HG03575 (cell line): ENCODE measurements around the gene HSPG2.

Source experiments
- ATAC-seq: cut with Tn5 transposase; IDR thresholded peaks from one replicate; pipeline ENCODE4 v1.9.1; 2021; ENCODE audit not compliant: unreplicated experiment, insufficient number of reproducible peaks, low FRiP score; ENCODE audit errors: extremely low read depth

HSPG2 gene

DNA sequence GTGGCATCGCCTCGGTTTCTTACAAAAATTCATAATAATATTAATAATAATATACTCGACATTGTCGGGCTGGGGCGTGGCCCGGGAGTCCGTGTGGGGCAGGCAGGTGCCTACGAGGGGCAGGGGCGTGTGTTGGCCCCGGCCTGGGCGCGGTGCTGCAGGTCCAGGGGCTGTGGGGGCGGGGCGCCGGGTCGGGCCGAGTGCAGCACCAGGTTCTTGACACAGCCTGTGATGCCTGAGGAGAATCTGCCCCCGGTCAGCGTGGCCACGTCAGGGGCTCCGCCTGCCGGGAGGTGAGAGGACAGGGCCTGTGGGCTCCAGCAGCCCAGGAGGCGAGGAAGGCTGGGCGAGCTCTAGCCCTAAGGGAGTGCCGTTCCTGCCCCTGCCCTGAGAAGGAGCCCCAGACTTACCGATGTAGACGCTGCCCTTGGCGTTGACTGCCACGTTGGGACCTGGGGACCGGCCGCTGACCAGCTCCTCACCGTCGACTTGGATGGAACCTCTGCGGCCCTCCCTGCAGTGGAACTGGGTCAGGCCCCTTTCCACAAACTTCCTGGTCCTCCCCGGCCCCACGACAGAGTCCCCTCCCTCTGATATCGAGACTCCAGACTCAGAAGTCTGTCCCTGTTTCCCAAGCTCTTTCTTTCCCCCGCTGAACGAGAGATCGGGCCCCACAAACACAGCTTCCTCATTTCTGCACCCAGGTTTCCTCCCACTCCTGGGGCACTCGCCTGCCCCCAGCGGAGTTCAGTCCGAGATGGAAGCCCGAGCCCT lies 113.7 kb downstream of the HSPG2 start:
- ATAC-seq, result no peak

DNA sequence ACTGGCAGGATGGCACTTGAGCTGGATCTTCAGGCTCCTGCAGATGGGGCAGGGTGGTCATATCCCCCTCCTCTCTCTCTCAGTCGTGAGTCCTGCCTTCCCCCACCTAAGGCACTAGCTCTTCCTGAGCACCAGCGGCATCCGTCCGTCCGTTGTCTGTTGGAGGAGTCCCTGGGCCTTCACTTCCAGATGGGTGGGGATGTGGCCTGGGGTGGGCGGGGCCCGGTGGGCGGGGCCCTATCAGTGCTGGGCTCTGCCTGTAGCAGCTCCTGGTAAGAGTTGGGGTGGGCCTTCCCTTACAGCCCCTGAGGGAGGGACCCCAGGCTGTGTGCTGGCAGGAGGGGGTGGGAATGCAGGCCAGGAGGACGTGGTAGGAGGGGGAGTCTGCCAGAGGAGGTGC lies 114.8 kb downstream of the HSPG2 start:
- no peak for ATAC-seq

DNA sequence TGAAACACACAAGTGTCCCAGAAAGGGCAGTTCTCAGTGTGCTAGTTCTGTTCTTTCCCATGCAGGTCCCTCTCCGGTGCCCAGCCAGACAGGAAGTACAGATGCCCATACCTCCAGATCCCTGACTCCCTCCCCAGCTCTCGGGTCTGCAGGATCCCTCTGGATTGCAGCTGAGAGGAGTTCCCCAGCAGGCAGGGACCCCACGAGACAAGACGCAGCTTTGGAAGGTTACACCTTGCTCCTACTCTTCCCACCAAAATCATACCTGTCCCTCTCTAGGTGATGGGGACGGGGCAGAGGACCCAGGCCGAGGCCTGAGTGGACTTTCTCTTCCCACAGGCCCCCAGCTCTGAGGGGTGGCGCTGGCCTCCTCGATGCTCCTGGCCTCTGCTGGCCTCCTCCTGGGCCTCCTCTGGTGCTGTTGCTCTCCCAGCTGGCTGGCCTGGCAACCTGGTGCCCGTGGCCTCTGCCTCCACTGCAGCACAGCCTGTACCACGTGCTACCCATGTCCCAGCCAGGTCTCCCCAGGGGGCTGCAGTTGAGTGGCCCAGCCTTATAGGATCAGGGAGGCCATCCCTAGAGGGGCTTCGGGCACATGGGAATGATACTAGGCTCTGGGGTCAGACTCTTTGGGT lies 115.6 kb downstream of the HSPG2 start:
- no peak for ATAC-seq

DNA sequence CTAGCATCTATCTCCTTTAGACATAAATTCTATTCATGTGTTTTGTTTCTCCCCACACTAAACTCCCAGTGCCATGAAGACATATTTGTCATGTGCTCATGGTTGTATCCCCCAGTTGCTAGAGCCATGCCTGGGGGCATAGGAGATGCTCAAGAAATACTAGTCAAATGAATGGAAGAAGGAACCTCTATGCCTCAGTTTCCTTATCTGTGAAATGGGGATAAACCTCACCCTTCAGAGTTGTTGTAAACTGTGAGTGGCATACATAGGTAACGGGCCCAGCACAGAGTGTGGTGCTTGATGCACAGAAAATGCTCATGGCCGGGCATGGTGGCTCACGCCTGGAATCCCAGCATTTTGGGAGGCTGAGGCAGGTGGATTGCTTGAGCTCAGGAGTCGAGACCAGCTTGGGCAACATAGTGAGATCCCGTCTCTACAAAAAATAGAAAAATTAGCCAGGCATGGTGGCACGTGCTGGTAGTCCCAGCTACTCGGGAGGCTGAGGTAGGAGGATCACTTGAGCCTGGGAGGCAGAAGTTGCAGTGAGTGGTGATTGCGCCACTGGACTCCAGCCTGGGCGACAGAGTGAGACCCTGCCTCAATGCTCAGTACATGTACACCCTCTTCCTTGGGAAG lies 116.4 kb downstream of the HSPG2 start:
- ATAC-seq, result no peak

- no peak for ATAC-seq
Measured at GRCh38 chr1:21818656-21819055, 118.5 kb downstream of the HSPG2 start.

GRCh38 chr1:21816602-21817302 lies 120.4 kb downstream of the HSPG2 start:
- ATAC-seq, result no peak

GRCh38 chr1:21815724-21816321 lies 121.3 kb downstream of the HSPG2 start:
- ATAC-seq, result no peak

DNA sequence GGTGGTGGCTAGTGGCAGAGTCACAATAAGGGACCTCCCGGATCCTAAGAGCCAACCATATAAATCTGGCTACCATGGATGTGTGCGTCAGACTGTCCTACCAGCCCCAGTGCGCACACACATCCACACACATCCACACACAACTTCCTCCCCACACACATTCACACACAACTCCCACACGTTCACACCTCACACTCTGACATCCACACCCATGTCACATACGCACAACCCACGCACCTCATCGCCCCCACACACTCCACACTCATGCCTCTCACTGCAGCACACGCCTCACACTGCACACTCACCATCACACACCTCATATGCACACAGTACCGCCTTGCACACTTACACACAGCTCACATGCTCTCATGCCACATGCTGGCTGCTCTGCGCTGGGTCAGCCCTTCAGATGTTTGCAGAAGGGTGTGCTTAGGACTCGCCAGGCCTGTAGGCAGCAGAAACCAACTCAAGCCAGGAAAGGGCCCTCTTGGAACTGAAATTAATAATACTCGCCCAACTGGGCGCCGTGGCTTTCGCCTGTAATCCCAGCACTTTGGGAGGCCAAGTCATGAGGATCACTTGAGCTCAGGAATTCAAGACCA lies 122.0 kb downstream of the HSPG2 start:
- no peak for ATAC-seq

DNA sequence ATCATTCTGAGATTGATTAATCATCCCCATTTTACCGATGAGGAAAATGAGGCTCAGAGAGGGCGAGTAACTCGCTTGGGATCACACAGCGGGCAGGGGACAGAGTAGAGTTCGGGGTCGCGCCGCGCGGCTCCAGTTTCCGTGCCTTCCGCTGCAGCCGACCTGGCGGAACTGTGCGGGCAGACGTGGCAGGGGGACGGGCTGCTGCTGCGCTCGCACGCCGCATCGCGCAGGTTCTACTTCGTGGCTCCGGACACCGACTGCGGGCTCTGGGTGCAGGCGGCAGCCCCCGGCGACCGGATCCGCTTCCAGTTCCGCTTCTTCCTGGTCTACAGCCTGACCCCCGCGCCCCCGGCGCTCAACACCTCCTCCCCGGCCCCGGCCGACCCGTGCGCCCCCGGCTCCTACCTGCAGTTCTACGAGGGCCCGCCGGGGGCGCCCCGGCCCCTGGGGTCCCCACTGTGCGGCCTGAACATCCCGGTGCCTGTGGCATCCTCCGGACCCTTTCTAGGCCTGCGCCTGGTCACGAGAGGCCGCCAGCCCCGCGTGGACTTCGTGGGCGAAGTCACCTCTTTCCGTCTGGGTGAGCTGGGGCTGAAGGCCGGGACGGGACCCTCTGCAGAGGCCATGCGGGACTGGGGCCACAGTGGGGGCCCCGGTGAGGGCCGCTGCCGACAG lies 122.7 kb downstream of the HSPG2 start:
- ATAC-seq, result no peak

- ATAC-seq, result no peak
Measured at GRCh38 chr1:21813542-21813941, 123.6 kb downstream of the HSPG2 start.

GRCh38 chr1:21811875-21812305 lies 125.2 kb downstream of the HSPG2 start, which contains the start of gene LDLRAD2:
Gene LDLRAD2, plus strand, starts transcription at chr1:21812265. Its CDS starts 187 bp downstream, at chr1:21812452.
- ATAC-seq, result no peak

DNA sequence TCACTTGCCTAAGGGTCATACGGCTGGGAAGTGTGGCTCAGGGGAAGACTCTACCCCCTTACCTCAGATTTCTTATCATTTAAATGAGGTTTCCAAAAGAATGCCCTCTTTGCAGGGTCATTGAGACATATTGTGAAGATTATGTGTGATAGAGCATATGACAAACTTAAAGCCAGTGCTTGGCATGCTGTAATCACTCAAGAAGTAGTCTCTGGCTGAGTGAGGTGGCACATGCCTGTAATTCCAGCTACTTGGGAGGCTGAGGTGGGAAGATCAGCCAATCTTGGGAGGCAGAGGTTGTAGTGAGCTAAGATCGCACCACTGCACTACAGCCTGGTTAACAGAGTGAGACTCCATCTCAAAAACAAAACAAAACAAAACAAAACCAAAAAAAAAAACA lies 132.6 kb downstream of the HSPG2 start:
- no peak for ATAC-seq

DNA sequence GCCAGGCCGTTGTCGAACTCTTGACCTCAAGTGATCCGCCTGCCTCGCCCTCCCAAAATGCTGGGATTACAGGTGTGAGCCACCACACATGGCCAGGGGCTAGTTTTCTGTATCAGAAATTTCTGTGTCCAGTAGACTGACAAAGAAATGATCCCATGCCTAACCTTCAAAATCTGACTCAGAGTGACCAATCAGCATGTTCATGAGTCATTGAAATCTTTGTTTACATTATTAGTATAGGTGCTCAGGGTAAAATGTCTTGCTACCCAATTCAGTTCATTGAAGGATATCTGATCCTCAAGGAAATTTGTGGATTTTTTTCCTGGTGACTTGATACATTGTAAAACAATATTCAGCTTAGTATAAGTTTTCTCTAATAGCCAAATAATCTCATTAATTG lies 136.0 kb downstream of the HSPG2 start:
- no peak for ATAC-seq

GRCh38 chr1:21799730-21800129 lies 137.4 kb downstream of the HSPG2 start:
- ATAC-seq, result no peak

DNA sequence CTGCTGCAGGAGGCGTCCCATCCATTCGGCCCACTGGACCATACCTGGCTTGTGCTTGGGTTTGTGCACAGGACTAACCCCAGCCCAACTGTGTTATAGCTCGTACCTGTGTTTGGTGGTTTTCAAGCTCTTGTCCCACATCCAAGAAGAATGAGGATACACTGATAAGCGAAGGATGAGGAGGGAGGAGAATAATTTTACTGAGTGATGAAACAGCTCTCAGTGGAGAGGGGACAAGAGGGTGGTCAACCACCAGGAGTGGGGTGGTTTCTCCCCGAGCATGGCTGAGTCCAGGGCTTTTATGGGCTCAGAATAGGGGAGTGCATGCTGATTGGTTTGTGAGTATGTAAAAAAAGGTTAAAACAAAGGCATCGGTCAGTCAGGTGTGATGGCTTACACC lies 142.0 kb downstream of the HSPG2 start:
- no peak for ATAC-seq

DNA sequence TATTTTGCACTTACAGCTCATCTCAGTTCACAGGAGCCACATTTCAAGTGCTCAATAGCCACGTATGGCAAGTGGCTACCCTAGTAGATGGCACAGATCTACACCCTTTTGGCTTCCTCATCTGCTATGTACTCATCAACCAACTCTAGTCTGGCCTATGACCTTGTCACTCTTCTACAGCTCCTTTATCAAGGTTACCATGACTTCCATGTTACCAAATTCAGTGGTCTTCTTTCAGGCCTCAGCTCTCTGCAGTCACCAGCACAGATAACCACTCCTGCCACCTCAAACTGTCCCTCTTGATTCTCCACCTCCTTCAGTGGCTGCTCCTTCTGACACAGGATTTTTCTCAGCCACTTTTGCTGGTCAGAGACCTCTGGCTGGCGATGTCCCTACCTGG lies 142.5 kb downstream of the HSPG2 start:
- no peak for ATAC-seq

GRCh38 chr1:21793104-21793503 lies 144.0 kb downstream of the HSPG2 start:
- ATAC-seq, result no peak

- ATAC-seq, result no peak
Measured at GRCh38 chr1:21786640-21787039, 150.5 kb downstream of the HSPG2 start.
